Heart left ventricle (tissue), 13 donors: ENCODE results near the gene KIAA1958.

Source experiments
- CTCF ChIP-seq, 12 donors: fragments of 200-600 bp; sonication (generic) in 4 of 12; IDR thresholded peaks; one replicate each; pipeline versions ENCODE4 v1.5.0 to v1.8.0; 2018 to 2022; ENCODE audit warnings: antibody characterized with exemption in 12 of 12, mild to moderate bottlenecking in 5 of 12
- POLR2A ChIP-seq, 2 donors: fragments of 450-650 bp; IDR thresholded peaks; one replicate each; pipeline ENCODE4 v1.6.1; 2017; ENCODE audit warnings: antibody characterized with exemption in 2 of 2, mild to moderate bottlenecking in 2 of 2, moderate library complexity in 2 of 2
- donor health status: ischemic (EF 13 %, LVEDD 7.1; RV severe dilation, severe dysfunction).
- donor health status: DM: no; HTN: yes; CAD: no.
- donor health status: DM: no; HTN: no; CAD: no.
- donor health status: ischemic (EF 25% LVEDD 6.9; RV normal size, moderate dysfunction).
- donor health status: ischemic (EF 25% LVEDD 5.7; RV mildly dilated, moderate dysfunction).
- donor health status: ischemic (EF 35%, LVEDD 5.7; RV mildly dilated, moderate dysfunction).
- donor health status: nonischemic (EF 11% LVEDD 7.7; RV severe dilation, severe dysfunction).
- donor health status: DM: yes; HTN: yes; CAD: no.
- donor health status: PGD.
- donor health status: ischemic (EF 29% LVEDD 5.4; RV normal size, mild dysfunction).
- donor health status: nonischemic (EF 23%, LVEDD 6.1; RV moderate dilation, normal function).

- no peak for TF ChIP-seq CTCF (IDR thresholded peaks at IDR 0.05)
- TF ChIP-seq POLR2A (IDR thresholded peaks at IDR 0.05) = no peak
Measured at GRCh38 chr9:112548836-112549595, 62.4 kb downstream of the KIAA1958 start.
